ENCODE measurements around the gene LSAMP. TPM values are rescaled to one million over a fixed set of nuclear protein-coding genes. Genes with fewer than 3 reads are reported as not detected.

LSAMP gene
- total RNA-seq, 1 experiment from 2014 or later: not detected

- Histone ChIP-seq H3K9me2 (ENCODE audit: insufficient read depth) (no peaks in the 10 kb centered on the region), H3K27me3 (ENCODE audit: insufficient read depth, low read depth) (no peaks in the 10 kb centered on the region), H3K4me1 (replicated peaks; ENCODE audit: insufficient read depth) (no peaks in the 10 kb centered on the region), H3K4me3 (no peak overlapping the region), H3K4me2 (no peak overlapping the region), H2AFZ (no peak overlapping the region), H3K36me3 (ENCODE audit: low read depth) (no peaks in the 10 kb centered on the region), H4K20me1 (ENCODE audit: insufficient read depth) (no peaks in the 10 kb centered on the region), H3K27ac (no peak overlapping the region), H3K79me2 (ENCODE audit: low read depth) (no peaks in the 10 kb centered on the region), H3F3A (ENCODE audit: insufficient read depth, low read depth) (no peaks in the 10 kb centered on the region), H3K9me3 (ENCODE audit: insufficient read depth, low read depth) (no peaks in the 10 kb centered on the region)
- TF ChIP-seq CTCF (conservative IDR thresholded peaks at IDR 0.05): no peak
- no peak for TF ChIP-seq EZH2 (IDR thresholded peaks at IDR 0.05; ENCODE audit: low read depth)
- no peak for DNase-seq
- BruUV-seq (replicated peaks): no TSS peak
- intact Hi-C loops (cut with micrococcal nuclease; ENCODE audit: unreplicated experiment): no loop called here
- POLR2A ChIA-PET (ENCODE audit: unreplicated experiment): no interaction called here
- CTCF ChIA-PET: no interaction called here
Measured at GRCh38 chr3:115864911-115865310, 580.4 kb downstream of the LSAMP start.

GRCh38 chr3:115862849-115863248 is 582.4 kb downstream of the LSAMP start:
- Histone ChIP-seq H2AFZ (no peak overlapping the region), H3K27me3 (ENCODE audit: insufficient read depth, low read depth) (no peaks in the 10 kb centered on the region), H3K79me2 (ENCODE audit: low read depth) (no peaks in the 10 kb centered on the region), H3K4me1 (replicated peaks; ENCODE audit: insufficient read depth) (no peaks in the 10 kb centered on the region), H3K4me3 (no peak overlapping the region), H3K9me3 (ENCODE audit: insufficient read depth, low read depth) (no peaks in the 10 kb centered on the region), H3F3A (ENCODE audit: insufficient read depth, low read depth) (no peaks in the 10 kb centered on the region), H3K4me2 (no peak overlapping the region), H3K27ac (no peak overlapping the region), H3K9me2 (ENCODE audit: insufficient read depth) (no peaks in the 10 kb centered on the region), H3K36me3 (ENCODE audit: low read depth) (no peaks in the 10 kb centered on the region), H4K20me1 (ENCODE audit: insufficient read depth) (no peaks in the 10 kb centered on the region)
- intact Hi-C loops (cut with micrococcal nuclease; ENCODE audit: unreplicated experiment): no loop called here
- no TSS peak for BruUV-seq (replicated peaks)
- no peak for DNase-seq
- no peak for TF ChIP-seq EZH2 (IDR thresholded peaks at IDR 0.05; ENCODE audit: low read depth)
- TF ChIP-seq CTCF (conservative IDR thresholded peaks at IDR 0.05): no peak
- ChIA-PET POLR2A (ENCODE audit: unreplicated experiment) (no interaction called here), CTCF (no interaction called here)

GRCh38 chr3:115862099-115862498 is 583.2 kb downstream of the LSAMP start:
- H3K27ac ChIP-seq: no peak overlapping the region
- no peak overlapping the region for H3K4me2 ChIP-seq
- intact Hi-C loops (cut with micrococcal nuclease; ENCODE audit: unreplicated experiment): no loop called here
- H3K27me3 ChIP-seq (ENCODE audit: insufficient read depth, low read depth): no peaks in the 10 kb centered on the region
- no peaks in the 10 kb centered on the region for H3K9me2 ChIP-seq (ENCODE audit: insufficient read depth)
- no peaks in the 10 kb centered on the region for H3K9me3 ChIP-seq (ENCODE audit: insufficient read depth, low read depth)
- no peak overlapping the region for H2AFZ ChIP-seq
- H3K36me3 ChIP-seq (ENCODE audit: low read depth): no peaks in the 10 kb centered on the region
- no peaks in the 10 kb centered on the region for H3K79me2 ChIP-seq (ENCODE audit: low read depth)
- POLR2A ChIA-PET (ENCODE audit: unreplicated experiment): no interaction called here
- no TSS peak for BruUV-seq (replicated peaks)
- no peak for TF ChIP-seq EZH2 (IDR thresholded peaks at IDR 0.05; ENCODE audit: low read depth)
- TF ChIP-seq CTCF (conservative IDR thresholded peaks at IDR 0.05): no peak
- no peaks in the 10 kb centered on the region for H4K20me1 ChIP-seq (ENCODE audit: insufficient read depth)
- CTCF ChIA-PET: no interaction called here
- no peak overlapping the region for H3K4me3 ChIP-seq
- no peaks in the 10 kb centered on the region for H3F3A ChIP-seq (ENCODE audit: insufficient read depth, low read depth)
- H3K4me1 ChIP-seq (replicated peaks; ENCODE audit: insufficient read depth): no peaks in the 10 kb centered on the region
- no peak for DNase-seq

Measured in PC-9 (cell line).